ENCODE measurements around the gene TOX2.

TOX2 gene

DNA sequence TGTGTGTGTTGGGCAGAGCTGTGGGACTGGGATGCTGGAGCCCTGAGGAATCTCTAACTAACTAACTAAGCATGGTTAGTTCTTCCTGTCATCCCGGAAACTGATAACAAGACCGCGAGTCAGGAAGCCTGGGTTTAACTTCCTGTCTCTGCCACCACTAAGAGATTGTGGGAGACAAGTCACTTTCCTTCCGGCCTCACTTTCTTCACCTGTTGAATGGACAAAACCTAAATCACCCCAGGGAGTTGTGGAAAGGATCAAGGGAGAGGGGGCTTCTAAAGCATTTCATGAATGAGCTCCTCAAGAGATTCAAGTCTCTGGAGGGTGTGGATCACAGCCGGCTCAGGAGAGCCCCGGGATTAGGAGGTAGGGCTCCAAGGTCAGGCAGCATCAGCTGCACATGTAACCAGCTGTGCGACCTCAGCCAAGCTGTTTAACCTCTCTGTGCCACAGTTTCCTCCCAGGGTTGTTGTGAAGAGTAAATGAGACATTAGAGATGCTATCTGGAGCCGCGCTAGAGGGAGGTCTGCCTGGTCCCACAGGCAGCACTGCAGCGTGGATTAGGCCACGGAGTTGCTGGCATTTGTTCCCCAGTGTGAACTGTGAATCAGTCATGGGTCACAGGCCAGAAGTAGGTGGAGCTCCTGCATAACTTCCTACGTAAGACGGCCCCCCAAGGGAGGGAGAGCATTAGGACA is 105.1 kb downstream of the TOX2 start:
- peak; percentile 68 for DNase-seq (ENCODE audit: low spot score)

DNA sequence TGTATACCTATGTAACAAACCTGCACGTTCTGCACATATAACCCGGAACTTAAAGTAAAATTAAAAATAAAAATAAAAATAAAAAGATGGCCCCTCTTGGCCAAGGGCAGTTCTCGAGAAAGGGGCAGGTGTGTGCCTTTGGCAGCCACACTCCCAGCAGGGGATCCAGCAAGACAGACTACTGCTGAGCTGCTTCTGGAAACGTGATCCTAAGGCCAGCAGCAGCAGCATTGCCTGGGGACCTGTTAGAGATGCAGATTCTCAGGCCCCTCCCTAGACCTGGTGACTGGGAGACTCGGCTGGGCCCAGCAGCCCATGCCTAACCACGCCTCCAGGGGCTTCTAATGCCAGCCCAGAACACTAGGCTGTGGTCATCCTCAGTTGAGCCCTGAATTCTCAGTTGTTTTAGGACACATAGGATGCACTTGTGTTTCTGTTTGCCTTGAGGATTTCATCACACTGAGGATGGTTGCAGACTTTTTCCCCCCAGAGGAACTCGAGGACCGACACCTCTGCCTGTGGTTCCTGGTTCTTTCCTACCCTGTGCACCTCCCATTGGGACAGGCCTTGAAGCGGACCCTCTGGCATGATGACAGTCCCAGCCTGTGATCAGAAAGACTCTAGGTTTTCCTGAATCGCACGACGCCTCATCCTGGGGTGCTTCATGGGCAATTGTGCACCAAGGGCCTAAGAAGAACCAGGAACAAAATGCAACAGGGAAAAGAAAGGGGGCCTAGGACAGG is 105.9 kb downstream of the TOX2 start:
- DNase-seq (ENCODE audit: low spot score) = no peak

DNA sequence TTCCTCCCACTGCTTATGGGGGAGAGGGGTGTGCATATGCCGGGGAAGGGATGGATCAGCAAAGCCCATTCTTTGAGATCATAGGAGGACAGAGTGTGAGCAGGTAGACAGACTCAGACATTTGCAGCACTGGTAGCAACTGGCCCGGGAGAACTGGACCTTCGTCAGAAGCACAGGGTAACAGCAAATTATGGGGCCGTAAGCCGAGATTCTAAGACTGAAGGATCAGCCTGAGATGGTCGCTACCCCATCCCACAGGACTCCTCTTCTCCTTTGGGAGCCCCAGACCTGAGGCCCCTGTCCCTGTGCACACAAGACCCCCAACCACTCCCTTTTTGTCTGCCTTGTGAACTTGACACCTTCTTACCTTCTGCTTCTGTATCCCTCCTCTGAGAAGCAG is 106.5 kb downstream of the TOX2 start:
- no peak for DNase-seq (ENCODE audit: low spot score)

DNA sequence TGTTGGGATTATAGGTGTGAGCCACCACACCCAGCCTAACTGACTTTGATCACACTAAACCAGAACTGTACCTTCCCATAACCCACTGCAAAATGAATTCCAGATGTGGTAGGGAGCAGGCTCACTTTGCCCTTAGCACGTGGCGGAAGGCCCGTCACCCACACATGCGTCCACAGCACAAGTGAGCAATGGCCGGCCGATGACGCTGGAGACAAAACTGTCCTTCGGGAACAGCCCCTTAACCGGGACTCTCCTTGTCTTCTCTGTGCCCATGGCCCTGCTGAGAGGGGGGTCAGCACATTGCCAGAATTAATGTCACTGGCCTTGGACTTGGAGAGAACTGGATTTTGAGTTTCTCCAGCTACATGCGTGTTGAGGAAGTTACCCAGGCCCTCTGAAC is 107.2 kb downstream of the TOX2 start:
- DNase-seq (ENCODE audit: low spot score) = no peak

DNA sequence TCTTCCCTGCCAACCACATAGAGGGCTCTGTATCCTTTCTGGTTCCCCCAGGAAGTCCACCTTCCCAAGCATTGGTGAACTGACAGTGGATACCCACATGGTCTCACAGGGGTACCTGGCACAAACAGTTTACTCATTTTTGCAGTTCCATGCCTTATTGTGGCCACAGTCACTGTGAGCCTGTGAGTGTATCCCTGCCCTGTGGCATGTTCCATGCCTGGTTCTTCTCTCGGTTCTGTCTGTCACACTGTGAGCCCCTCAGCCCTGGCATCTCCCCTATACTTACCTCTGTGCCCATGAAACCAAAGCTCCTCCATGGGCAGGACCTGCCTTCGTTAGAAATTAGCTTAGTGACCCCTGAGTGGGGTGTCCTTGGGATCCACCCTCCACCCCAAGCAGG is 107.8 kb downstream of the TOX2 start:
- DNase-seq (ENCODE audit: low spot score) = no peak

DNA sequence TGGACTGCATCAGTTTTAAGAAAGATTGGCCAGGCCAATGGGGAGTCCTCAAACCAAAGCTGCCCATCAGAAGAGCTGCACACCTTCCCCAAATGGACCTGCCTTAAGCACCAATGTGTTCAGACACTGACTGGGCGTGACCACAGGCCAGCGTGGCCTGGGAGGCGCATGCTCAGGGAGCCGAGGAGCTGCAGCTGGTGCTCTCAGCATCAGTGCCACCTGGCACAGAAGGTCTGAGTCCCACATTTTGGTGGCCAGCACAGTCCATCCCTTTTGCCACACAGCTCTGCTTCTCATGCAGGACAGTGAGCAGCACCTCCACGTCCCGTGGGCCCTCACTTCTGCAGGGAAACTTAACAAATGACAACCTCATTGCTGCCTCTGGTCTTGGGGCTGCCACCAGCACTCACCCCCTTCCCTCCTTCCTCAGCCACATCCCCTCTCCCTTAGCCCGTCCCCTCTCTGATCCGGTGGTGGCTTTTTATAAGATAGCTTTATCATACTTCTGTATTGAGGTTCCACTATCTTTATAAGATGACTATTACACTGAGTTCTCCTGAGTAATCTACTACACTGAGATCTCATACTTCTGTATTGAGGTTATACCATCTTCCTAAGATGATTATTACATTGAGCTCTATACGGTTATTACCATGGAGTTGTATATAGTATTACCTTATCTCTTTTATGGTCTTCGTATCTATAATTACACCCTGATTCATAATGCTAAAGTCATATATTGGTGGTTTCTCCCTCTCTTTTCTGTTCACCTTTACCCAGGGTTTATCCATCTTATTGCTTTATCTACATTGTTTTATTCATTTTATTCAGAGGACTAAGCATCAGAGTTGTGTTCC is 109.1 kb downstream of the TOX2 start:
- DNase-seq (ENCODE audit: low spot score) = no peak

DNA sequence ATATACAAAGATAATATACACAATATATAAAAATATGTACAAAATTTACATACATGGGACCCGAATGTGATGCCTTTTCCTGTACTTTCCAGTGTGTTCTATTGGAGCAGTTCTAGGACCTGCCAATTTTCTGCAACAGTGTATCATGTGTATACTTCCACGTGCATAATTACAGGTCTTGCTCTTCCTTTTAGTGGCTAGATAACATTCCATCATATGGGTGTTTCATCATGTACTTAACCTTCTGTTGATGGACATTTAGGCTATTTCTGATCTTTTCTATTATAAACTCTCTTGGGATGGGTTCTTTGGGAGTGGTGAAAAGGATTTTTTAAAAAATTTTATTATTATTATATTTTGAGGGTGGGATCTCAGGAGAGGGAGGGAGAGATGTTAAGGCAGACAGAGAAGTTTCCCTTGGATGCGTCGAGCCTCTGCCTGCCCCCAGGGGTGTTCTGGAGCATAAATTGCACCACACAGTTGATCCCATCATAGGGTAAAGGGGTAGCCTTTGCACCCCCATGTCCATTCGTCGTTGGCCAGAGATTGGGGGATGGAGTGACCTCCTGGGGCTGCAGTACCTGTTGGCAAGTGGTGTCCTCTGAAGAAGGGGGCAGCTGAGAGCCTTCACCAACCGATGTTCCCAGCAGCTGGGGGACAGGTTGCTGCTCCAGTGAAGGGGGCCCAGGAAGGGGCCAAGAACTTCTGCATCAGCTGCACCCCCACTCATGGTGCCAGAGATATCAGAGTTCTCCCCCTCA is 110.3 kb downstream of the TOX2 start:
- DNase-seq (ENCODE audit: low spot score) = no peak

DNA sequence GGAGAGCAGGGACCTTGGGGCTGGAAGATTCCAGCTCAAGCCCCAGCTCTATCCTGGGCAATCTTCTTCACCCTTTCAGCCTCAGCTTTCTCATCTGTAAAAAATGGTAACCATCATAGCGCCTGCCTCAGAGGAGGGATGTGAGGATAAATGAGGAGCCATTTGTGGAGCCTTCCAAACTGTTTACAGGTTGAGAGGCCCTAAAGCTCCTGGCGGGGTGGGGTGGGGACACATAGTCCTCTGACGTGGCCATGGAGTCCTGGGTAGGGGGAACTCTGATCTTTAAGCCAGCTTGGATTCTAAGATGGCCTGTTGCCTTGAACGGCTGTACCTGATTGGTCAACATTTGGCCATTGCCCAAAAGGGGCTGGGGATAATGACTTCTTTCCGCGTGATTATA is 111.1 kb downstream of the TOX2 start:
- DNase-seq (ENCODE audit: low spot score) = no peak

DNA sequence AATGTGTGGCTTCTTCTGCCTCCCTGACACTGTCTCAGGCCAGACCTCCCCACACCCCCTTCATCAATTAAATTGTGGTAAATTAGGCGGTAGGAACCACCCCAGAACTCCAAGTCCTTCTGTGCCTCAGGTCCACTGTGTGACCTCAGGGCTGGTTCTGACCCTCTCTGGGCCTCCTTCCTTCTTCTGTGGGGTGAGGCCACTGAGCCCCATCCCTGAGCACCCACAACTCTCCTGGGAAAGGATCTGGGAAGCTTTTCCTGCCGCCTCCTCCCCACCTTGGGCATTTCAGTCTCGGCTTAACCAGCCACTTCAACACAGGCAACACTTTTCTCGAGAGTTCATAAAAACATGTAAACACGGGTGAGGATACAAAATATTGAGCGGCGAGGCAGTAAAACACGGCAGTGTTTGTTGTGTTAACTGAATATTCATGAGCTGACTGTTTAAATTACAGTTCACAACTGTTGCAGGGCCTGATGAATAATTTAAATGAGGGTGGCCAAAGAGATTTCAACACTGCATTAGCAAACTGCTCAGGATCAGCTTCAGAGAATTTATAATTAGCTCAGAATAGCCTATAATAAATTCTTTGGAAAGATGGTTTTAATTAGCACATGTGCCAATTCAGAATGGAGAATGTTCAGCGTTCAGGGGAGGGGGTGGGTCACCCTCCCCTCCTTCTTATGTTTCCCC is 112.1 kb downstream of the TOX2 start:
- no peak for DNase-seq (ENCODE audit: low spot score)

DNA sequence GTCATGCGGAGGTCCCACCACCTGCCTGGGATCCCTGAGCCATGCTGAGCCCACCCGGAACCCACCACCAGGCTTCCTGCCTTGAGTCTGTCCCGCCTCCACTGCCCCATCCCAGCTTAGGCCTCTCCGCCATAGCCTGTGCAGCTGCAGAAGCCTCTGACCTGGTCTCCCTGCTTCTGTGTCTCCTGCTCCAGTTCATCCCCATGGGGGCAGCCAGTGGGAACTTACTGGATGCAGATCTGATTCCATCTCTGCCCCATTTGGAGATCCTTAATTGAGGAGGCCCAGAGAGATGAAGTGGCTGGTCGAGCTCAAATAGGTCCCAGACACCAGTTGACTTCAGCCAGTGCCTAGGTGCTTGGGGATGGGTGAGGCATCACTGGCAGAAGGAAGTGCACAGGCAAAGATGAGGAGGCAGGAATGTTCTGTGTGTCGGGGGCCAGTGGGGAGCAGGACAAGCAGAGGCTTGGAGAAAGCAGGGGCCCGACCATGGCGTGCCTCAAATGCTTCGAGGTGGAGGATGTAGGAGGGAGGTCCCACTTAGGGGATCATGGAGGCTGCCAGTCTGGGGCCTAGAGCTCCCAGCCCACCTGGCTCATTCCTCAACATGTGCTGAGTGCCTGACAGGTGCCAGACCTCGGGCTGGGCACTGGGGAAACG is 112.8 kb downstream of the TOX2 start:
- DNase-seq (ENCODE audit: low spot score) = no peak

DNA sequence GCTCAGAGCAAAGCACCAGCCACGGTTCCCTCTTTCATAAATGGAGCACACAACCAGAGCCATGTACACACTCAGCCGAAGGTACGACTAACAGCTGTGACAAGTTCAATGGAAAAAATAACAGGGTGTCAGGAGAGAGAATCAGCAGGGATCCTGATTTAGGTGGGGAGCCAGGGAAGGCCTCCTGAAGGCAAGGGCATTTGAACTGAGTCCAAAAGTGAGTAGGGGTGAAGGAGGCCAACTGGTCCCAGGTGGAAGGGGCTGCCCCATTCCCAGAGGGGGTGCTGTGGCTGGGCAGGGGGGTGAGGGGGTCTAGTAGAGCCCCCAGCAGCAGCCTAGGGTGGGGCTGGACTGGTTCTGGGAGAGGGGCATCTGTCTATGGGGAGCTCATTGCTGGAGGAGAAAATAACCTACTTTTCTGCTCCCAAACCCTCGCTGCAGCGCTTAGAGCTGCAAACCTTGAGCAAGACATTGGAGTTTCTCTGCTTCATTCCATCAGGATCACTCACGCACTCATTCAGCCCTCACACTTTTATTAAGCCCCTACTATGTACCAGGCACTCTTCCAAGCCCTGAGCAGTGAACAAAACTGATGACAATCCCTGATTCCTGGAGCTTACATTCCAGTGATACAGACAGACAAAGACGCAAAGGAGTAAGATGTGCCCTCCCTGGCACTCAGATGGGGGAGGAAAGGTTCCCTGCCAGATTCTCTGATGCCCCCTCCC is 113.5 kb downstream of the TOX2 start:
- no peak for DNase-seq (ENCODE audit: low spot score)

DNA sequence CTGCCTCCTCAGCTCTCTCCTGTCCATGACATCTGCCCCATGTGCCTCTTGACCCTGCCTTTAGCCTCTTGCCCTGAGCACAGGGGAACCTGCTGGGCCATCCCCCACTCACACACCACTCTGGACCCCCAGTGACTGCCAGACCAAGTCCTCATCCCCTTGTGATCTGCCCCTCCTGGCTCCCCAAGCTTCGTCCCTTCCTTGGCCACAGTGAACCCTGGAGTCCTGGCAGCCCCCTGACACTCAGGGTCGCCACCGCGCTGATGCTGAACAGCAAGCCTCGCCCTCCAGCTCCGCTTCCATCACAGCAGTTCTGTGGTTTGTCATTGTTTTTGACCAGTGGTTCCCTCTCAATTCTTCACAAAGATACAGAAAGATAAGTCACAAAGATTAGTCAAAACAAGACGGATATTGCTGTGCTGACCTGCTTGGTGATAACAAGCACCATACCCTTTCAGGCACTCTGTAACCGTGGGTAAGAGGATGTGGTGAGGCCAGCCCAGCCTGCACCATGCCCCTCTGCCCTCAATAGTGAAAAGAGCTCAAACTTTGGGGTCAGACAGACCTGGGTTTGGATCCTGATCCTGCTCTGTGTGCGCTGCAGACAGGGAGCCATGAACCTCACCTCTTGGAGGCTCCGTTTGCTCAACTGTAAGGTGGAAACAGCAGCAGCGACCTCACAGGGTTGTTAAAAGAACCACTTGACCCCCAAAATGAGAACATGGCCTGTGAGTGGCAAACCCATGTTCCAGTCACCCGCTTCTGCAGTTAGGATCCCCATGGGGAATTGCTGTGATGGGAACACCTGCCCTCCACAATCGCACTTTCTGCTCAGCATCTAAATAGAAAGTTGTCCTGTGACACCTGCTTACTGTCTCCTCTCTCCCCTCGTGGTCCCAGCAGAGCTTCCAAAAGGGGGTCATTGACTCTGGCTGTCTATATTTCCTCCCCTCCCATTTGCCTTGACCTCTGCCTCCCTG is 114.5 kb downstream of the TOX2 start:
- DNase-seq (ENCODE audit: low spot score) = peak; percentile 87

DNA sequence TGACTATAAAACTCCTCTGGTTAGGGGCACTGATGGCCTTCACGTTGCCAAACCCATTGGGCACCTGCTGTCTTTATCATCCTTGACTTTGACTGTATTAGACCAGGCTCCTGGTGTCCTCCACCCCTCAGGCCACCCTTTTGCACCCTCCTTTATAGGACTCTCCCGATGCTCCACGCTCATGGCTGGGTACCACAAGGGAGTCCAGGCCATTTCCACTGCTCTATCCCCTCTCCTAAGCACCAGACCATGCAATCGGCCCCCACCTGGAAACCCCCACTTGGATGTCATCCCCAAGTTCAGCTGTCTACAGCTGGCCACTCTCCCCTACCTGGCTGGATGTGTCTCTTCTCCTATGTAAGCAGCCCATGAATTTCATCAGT is 115.2 kb downstream of the TOX2 start:
- DNase-seq (ENCODE audit: low spot score) = no peak

DNA sequence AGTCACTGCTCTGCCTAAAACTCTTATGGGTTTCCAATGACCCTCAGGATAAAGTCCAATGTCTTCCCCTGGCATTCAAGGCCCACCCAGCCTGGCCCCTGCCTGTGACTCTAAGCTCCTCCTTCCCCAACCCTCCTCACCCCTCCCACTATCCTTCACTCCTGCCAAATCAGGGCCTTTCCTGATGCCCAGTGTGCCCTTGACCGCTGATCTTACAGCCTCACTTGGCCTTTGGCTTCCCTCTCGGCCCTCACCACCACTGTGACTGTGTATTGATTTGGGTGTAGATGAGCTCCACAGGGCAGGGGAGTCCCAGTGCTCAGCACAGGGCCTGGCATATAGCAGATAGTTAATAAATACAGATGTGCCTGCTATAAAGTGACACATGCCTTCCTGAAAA is 115.7 kb downstream of the TOX2 start:
- DNase-seq (ENCODE audit: low spot score) = no peak

DNA sequence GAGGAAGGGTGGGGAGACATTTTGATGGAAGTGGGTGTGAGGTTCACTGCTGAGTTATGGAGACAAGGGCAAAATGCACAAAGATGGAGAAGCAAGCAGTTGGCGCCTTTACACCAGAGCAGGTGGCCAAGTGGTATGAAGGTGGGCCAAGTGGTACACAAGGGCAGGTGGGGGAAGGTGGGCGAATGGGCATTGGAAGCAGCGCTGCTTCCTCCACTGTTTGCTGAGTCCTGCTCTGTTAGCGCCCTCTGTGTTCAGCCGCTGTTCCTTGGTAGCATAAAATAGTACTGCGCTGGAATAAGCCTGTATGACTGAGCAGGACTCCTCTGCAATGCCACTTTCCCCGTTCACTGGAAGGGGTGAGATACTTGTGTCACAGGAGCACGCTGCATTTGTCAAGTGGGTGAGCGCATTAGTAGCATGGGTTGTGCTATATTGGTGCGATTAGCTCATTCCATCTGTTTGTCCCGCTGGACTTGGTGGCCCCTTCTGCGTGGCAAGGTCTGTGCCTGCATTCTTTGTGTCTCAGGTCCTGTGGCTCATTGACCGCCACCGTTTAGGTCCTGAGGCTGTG is 116.4 kb downstream of the TOX2 start:
- no peak for DNase-seq (ENCODE audit: low spot score)

DNA sequence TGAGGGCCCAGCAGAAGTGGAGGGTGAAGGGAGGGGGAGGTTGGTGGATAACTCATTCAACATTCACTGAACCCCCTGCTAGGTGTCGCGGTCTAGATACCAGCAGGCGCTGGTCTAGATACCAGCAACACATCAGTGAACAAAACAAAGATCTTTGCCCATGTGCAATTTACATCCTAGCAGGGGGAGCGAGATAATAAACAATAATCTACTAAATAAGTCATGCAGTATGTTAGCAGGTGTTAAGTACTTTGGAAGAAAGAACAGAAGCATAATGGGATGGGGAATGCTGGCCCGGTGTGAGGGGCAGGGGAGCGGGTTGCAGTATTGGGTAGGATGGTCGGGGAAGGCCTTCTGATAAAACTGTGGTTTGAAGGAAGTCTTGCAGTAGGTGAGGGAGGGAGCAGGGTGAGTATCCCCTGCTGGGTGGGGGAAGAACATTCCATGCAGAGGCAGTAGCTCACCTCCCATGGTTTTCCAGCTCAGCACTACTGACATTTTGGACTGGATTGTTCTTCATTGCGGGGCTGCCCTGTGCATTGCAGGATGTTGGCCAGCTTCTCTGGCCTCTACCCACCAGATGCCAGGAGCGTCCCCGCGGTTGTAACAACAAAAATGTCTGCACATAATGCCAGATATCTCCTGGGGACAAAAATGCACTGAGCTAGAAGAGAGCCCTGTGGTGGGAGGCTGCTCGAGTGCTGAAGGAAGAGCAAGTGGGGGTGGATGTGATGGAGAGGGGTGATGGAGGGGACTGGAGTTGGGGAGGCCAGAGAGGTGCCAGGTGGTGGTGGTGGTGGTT is 117.3 kb downstream of the TOX2 start:
- no peak for DNase-seq (ENCODE audit: low spot score)

DNA sequence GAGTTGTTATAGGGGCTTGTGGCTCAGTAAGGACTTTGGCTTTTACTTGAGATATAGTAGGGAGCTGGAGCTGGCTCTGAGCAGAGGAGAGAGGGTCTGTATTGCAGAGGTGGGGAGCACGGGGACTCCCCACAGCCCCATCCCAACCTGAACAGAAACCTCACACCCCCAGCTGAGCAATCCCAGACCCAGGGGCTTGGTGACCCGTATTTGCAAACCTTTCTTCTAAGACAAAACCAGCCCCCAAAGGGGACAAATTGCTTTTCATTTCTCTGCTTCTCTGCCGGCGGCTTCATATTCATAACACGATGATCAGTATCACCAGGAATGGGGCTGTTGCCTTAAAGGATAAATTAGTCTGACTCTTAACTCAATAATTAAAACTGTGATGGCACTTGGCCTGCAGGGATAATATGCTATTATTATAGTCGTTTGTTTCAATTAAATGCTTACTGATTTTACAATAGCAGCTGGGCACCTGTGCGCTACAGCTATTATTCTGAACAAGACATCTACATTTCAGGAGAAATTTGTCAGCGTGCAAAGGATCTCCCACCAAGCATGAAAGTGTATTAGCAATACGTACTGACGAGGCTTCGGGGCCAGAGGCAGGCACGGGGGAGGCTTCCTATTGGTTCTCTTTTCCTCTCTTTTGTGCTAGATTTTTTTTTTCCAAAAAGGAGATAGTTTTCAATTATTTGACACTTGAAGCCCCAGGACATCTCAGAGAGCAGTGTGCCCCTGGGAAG is 118.1 kb downstream of the TOX2 start:
- no peak for DNase-seq (ENCODE audit: low spot score)
